Mesenchymal stem cell (in vitro differentiated cells and primary cell): ENCODE data around the gene METTL15.
"Not testable (repeated sequence)": the region's sequence is repeated elsewhere in the genome, so short reads cannot be mapped to it uniquely, and the experiment has no call there.

Source experiments
- DNase-seq: peaks from one replicate; pipeline ENCODE4 v3.0.0-alpha.2; 2013
- H2AFZ ChIP-seq: one replicate; pipeline ENCODE4 v1.6.1; 2013; ENCODE audit warnings: low read depth, mild to moderate bottlenecking, control low read depth, inconsistent platforms, low read length, moderate library complexity
- H2AK5ac ChIP-seq: 2 replicates; pipeline ENCODE4 v1.6.1; 2013; ENCODE audit warnings: low read length, moderate library complexity, mild to moderate bottlenecking, inconsistent platforms; ENCODE audit not compliant: severe bottlenecking
- H2BK120ac ChIP-seq: one replicate; pipeline ENCODE4 v1.6.1; 2013; ENCODE audit warnings: low read depth, mild to moderate bottlenecking, inconsistent platforms, low read length, moderate library complexity
- H2BK12ac ChIP-seq, 2 experiments: one replicate each; pipeline ENCODE4 v1.6.1; 2013; ENCODE audit warnings: inconsistent platforms in 2 of 2, low read length in 2 of 2, mild to moderate bottlenecking in 2 of 2, moderate library complexity in 2 of 2, control low read depth in 1 of 2
- H2BK15ac ChIP-seq: one replicate; pipeline ENCODE4 v1.6.1; 2013; ENCODE audit warnings: mild to moderate bottlenecking, low read depth, inconsistent platforms; ENCODE audit not compliant: poor library complexity, severe bottlenecking
- H2BK5ac ChIP-seq: 2 replicates; pipeline ENCODE4 v1.6.1; 2013; ENCODE audit warnings: low read depth, mild to moderate bottlenecking, low read length, control low read depth, inconsistent platforms; ENCODE audit not compliant: poor library complexity, severe bottlenecking
- H3K14ac ChIP-seq, 2 experiments: one replicate each; pipeline ENCODE4 v1.6.1; 2013; ENCODE audit warnings: inconsistent platforms in 2 of 2, low read length in 2 of 2, control low read depth in 1 of 2, mild to moderate bottlenecking in 1 of 2, moderate library complexity in 1 of 2
- H3K18ac ChIP-seq, 2 experiments: one replicate each; pipeline ENCODE4 v1.6.1; 2013; ENCODE audit warnings: inconsistent platforms in 2 of 2, low read length in 2 of 2, control low read depth in 1 of 2, low read depth in 1 of 2, mild to moderate bottlenecking in 1 of 2
- H3K23ac ChIP-seq, 2 experiments: one replicate each; pipeline ENCODE4 v1.6.1; 2013; ENCODE audit warnings: inconsistent platforms in 2 of 2, low read length in 2 of 2, mild to moderate bottlenecking in 2 of 2, moderate library complexity in 2 of 2, control low read depth in 1 of 2
- H3K27ac ChIP-seq: 2 replicates; pipeline ENCODE4 v1.5.1; 2013; ENCODE audit warnings: mild to moderate bottlenecking, moderate library complexity, low read length, control low read depth, inconsistent platforms; ENCODE audit not compliant: poor library complexity, severe bottlenecking
- H3K27me3 ChIP-seq, 2 experiments: 2 replicates each; pipeline versions ENCODE4 v1.6.1 to v1.7.0; 2013; ENCODE audit warnings: low read length in 2 of 2, mild to moderate bottlenecking in 2 of 2, moderate library complexity in 2 of 2, control low read depth in 1 of 2, inconsistent platforms in 1 of 2; ENCODE audit not compliant: control insufficient read depth in 1 of 2, insufficient read depth in 1 of 2
- H3K36me3 ChIP-seq, 2 experiments: 2 replicates each; pipeline versions ENCODE4 v1.6.1 to v1.7.0; 2013; ENCODE audit warnings: low read length in 2 of 2, control low read depth in 1 of 2, inconsistent platforms in 1 of 2, low read depth in 1 of 2, mild to moderate bottlenecking in 1 of 2; ENCODE audit not compliant: insufficient read depth in 2 of 2, control insufficient read depth in 1 of 2
- H3K4ac ChIP-seq, 2 experiments: one replicate each; pipeline ENCODE4 v1.6.1; 2013; ENCODE audit warnings: inconsistent platforms in 2 of 2, low read length in 2 of 2, mild to moderate bottlenecking in 2 of 2, moderate library complexity in 2 of 2, control low read depth in 1 of 2, low read depth in 1 of 2
- H3K4me1 ChIP-seq: 2 replicates; pipeline ENCODE4 v1.6.1; 2013; ENCODE audit warnings: low read depth, low read length, control low read depth; ENCODE audit not compliant: control insufficient read depth, insufficient read depth
- H3K4me2 ChIP-seq: 2 replicates; pipeline ENCODE4 v1.6.1; 2013; ENCODE audit warnings: low read length, mild to moderate bottlenecking, inconsistent platforms; ENCODE audit not compliant: poor library complexity, severe bottlenecking
- H3K4me3 ChIP-seq, 2 experiments: 2 replicates each; pipeline versions ENCODE4 v1.5.1 to v1.7.0; 2013; ENCODE audit warnings: low read length in 2 of 2, mild to moderate bottlenecking in 2 of 2, control low read depth in 1 of 2, low read depth in 1 of 2; ENCODE audit not compliant: insufficient read depth in 1 of 2
- H3K79me1 ChIP-seq: replicated peaks from 2 replicates; pipeline ENCODE4 v1.6.1; 2013; ENCODE audit warnings: mild to moderate bottlenecking, control low read depth, low read length, inconsistent platforms; ENCODE audit not compliant: poor library complexity, severe bottlenecking
- H3K9ac ChIP-seq: 2 replicates; pipeline ENCODE4 v1.7.0; 2013; ENCODE audit warnings: mild to moderate bottlenecking, low read length, moderate library complexity
- H3K9me3 ChIP-seq: 2 replicates; pipeline ENCODE4 v1.7.0; 2013; ENCODE audit warnings: mild to moderate bottlenecking, low read length; ENCODE audit not compliant: control insufficient read depth
- H4K8ac ChIP-seq: one replicate; pipeline ENCODE4 v1.6.1; 2013; ENCODE audit warnings: inconsistent platforms, mild to moderate bottlenecking, low read length, moderate library complexity
- H4K91ac ChIP-seq: one replicate; pipeline ENCODE4 v1.6.1; 2013; ENCODE audit warnings: mild to moderate bottlenecking, low read length, inconsistent platforms
- whole genome bisulfite sequencing: methylation state at CpG from one replicate; pipeline ENCODE4 v1.1.7; 2013; ENCODE audit warnings: mixed read lengths; 5-methylcytosine and 5-hydroxymethylcytosine counted together

The METTL15 gene

GRCh38 chr11:28209906-28210305 lies 101.7 kb downstream of the METTL15 start:
- Histone ChIP-seq H4K91ac (no peak overlapping the region), H3K79me1 (no peaks in the 10 kb centered on the region), H3K4ac (no peak overlapping the region), H3K18ac (no peak overlapping the region), H2AFZ (no peak overlapping the region), H2BK120ac (no peak overlapping the region), H2AK5ac (no peak overlapping the region), H3K4me3 (no peak overlapping the region), H3K14ac (no peak overlapping the region), H4K8ac (no peak overlapping the region), H3K9ac (no peak overlapping the region), H3K9me3 (no peaks in the 10 kb centered on the region), H3K36me3 (peaks cover 0 to 16% of the 10 kb centered on the region in 2 experiments), H2BK12ac (no peak overlapping the region), H3K27me3 (no peaks in the 10 kb centered on the region), H2BK5ac (no peak overlapping the region), H3K4me2 (no peak overlapping the region), H3K23ac (no peak overlapping the region), H2BK15ac (no peak overlapping the region), H3K4me1 (no peaks in the 10 kb centered on the region), H3K27ac (no peak overlapping the region)
- WGBS = no CpG with 5 or more reads among the region's 1 CpG
- no peak for DNase-seq

- H3K4me2 ChIP-seq, H3K9me3 ChIP-seq, H2BK15ac ChIP-seq, H3K18ac ChIP-seq, H4K91ac ChIP-seq, H3K14ac ChIP-seq, H3K4me3 ChIP-seq, H2BK5ac ChIP-seq, H3K36me3 ChIP-seq, DNase-seq, H2BK120ac ChIP-seq, H3K4ac ChIP-seq, H3K27me3 ChIP-seq, H3K4me1 ChIP-seq, H2AFZ ChIP-seq, H3K23ac ChIP-seq, H2BK12ac ChIP-seq, H2AK5ac ChIP-seq, H3K27ac ChIP-seq, H3K9ac ChIP-seq: not testable (repeated sequence)
- Histone ChIP-seq H3K79me1 (peaks cover 11% of the 10 kb centered on the region), H4K8ac (peak overlapping the region; percentile 77)
- 95% methylated on average over 9 of the region's 9 CpGs for WGBS
Observed at GRCh38 chr11:28222063-28222462, 113.9 kb downstream of the METTL15 start.

GRCh38 chr11:28223577-28223976 lies 115.4 kb downstream of the METTL15 start:
- no peak overlapping the region for H2BK12ac ChIP-seq
- H3K36me3 ChIP-seq = peaks cover 0 to 5% of the 10 kb centered on the region in 2 experiments
- no peak overlapping the region for H4K91ac ChIP-seq
- WGBS = no CpG with 5 or more reads among the region's 1 CpG
- H2AFZ ChIP-seq = no peak overlapping the region
- no peaks in the 10 kb centered on the region for H3K9me3 ChIP-seq
- H3K23ac ChIP-seq = no peak overlapping the region
- no peak overlapping the region for H2BK5ac ChIP-seq
- no peak overlapping the region for H2BK120ac ChIP-seq
- no peaks in the 10 kb centered on the region for H3K27me3 ChIP-seq
- no peaks in the 10 kb centered on the region for H3K4me1 ChIP-seq
- H3K14ac ChIP-seq = no peak overlapping the region
- no peak overlapping the region for H3K27ac ChIP-seq
- no peak overlapping the region for H3K18ac ChIP-seq
- no peak overlapping the region for H3K9ac ChIP-seq
- no peak overlapping the region for H3K4me2 ChIP-seq
- H2BK15ac ChIP-seq = no peak overlapping the region
- no peak overlapping the region for H3K4me3 ChIP-seq
- no peak for DNase-seq
- H3K4ac ChIP-seq = no peak overlapping the region
- H2AK5ac ChIP-seq = no peak overlapping the region
- H4K8ac ChIP-seq = no peak overlapping the region
- H3K79me1 ChIP-seq = peaks cover 8% of the 10 kb centered on the region

- Histone ChIP-seq H3K18ac (no peak overlapping the region), H3K14ac (no peak overlapping the region), H2BK15ac (no peak overlapping the region), H2BK5ac (no peak overlapping the region), H2AFZ (no peak overlapping the region), H3K9ac (no peak overlapping the region), H3K4ac (no peak overlapping the region), H3K4me1 (no peaks in the 10 kb centered on the region), H2BK120ac (no peak overlapping the region), H3K27ac (no peak overlapping the region), H2BK12ac (no peak overlapping the region), H2AK5ac (no peak overlapping the region), H3K9me3 (no peaks in the 10 kb centered on the region), H3K79me1 (peaks cover 8% of the 10 kb centered on the region), H3K36me3 (peaks cover 0 to 5% of the 10 kb centered on the region in 2 experiments), H3K23ac (no peak overlapping the region), H4K8ac (no peak overlapping the region), H3K4me3 (no peak overlapping the region), H3K4me2 (no peak overlapping the region), H4K91ac (no peak overlapping the region), H3K27me3 (no peaks in the 10 kb centered on the region)
- no peak for DNase-seq
- WGBS = no CpG with 5 or more reads among the region's 2 CpGs
Observed at GRCh38 chr11:28223994-28224393, 115.8 kb downstream of the METTL15 start.
